ENCODE data around the gene KCNT2. TPM values are rescaled to one million over a fixed set of nuclear protein-coding genes. Genes with fewer than 3 reads are reported as not detected.

The KCNT2 gene
- total and polyA plus RNA-seq, 2 donors (not counting 3 experiments of a cell fraction or from before 2014, with no cell fraction given): 0.46 to 1.6 TPM

GRCh38 chr1:196444634-196445033 is 163.6 kb downstream of the KCNT2 start:
- BruUV-seq (replicated peaks): no TSS peak
- H3K27me3 ChIP-seq (ENCODE audit: control insufficient read depth in 2 of 2, insufficient read depth in 2 of 2, low read length in 2 of 2): no peaks in the 10 kb centered on the region
- H3K9me3 ChIP-seq (replicated peaks; ENCODE audit: control insufficient read depth, insufficient read depth, low read length): no peaks in the 10 kb centered on the region
- no peak overlapping the region for H2AFZ ChIP-seq (ENCODE audit: low read depth, low read length)
- H3K4me3 ChIP-seq (replicated peaks in 1 of 3; ENCODE audit: insufficient read depth in 1 of 3, low read depth in 1 of 3, low read length in 3 of 3): no peak overlapping the region
- intact Hi-C loops (cut with micrococcal nuclease) (no loop called here), dilution Hi-C loops (cut with MboI; ENCODE audit: extremely low pct_ligation_motif_present, low sequenced_read_pairs) (no loop called here)
- FAIRE-seq: no peak
- no peak for TF ChIP-seq FOS (IDR thresholded peaks at IDR 0.05; ENCODE audit: borderline replicate concordance, insufficient read depth, low read length)
- no peak for TF ChIP-seq CTCF (IDR thresholded peaks at IDR 0.05; ENCODE audit: extremely low read depth in 1 of 2, insufficient read depth in 1 of 2, low read depth in 1 of 2, low read length in 2 of 2)
- no peak for TF ChIP-seq MAX (IDR thresholded peaks at IDR 0.05; ENCODE audit: insufficient read depth, insufficient read length)
- TF ChIP-seq POLR2AphosphoS5 (IDR thresholded peaks at IDR 0.05; ENCODE audit: insufficient read depth, low read depth, low read length): no peak
- no peak for TF ChIP-seq EZH2 (IDR thresholded peaks at IDR 0.05; ENCODE audit: borderline replicate concordance, low read depth, low read length, severe bottlenecking)
- no peak for TF ChIP-seq JUN (IDR thresholded peaks at IDR 0.05; ENCODE audit: borderline replicate concordance, insufficient read depth, insufficient read length, low read depth)
- no peak for TF ChIP-seq MYC (IDR thresholded peaks at IDR 0.05; ENCODE audit: low read depth, low read length)
- TF ChIP-seq GATA2 (IDR thresholded peaks at IDR 0.05; ENCODE audit: insufficient read depth, insufficient read length, low read depth, low read length): no peak
- TF ChIP-seq POLR2A (IDR thresholded peaks at IDR 0.05; ENCODE audit: low read depth, low read length): no peak
- ChIA-PET POLR2A (no interaction called here), CTCF (interaction anchor here (0.7 kb wide), 1 partner anchor 9 kb away, joined by 3 read pairs; no protein-coding TSS in a partner anchor)
- no peaks in the 10 kb centered on the region for H3K79me2 ChIP-seq (ENCODE audit: control insufficient read depth, insufficient read depth, low read length)
- no peaks in the 10 kb centered on the region for H3K4me1 ChIP-seq (ENCODE audit: control insufficient read depth, extremely low read depth, insufficient read depth, low read length)
- no peaks in the 10 kb centered on the region for H3K9me1 ChIP-seq (replicated peaks; ENCODE audit: control insufficient read depth, extremely low read depth, insufficient read depth, low read length)
- DNase-seq (ENCODE audit: low read depth, low spot score): no peak
- no peak overlapping the region for H3K27ac ChIP-seq (ENCODE audit: insufficient read depth, low read depth, low read length)
- no peaks in the 10 kb centered on the region for H4K20me1 ChIP-seq (replicated peaks; ENCODE audit: control insufficient read depth, extremely low read depth, insufficient read depth, low read length)
- no peak overlapping the region for H3K4me2 ChIP-seq (ENCODE audit: insufficient read depth, low read length)
- no peak overlapping the region for H3K9ac ChIP-seq (replicated peaks; ENCODE audit: extremely low read depth, insufficient read depth, low read length)
- H3K36me3 ChIP-seq (ENCODE audit: control insufficient read depth in 2 of 2, extremely low read depth in 1 of 2, insufficient read depth in 2 of 2, low read length in 2 of 2): no peaks in the 10 kb centered on the region
